ENCODE measurements around the gene RHBDD2.

- TF ChIP-seq, protein P1, sequence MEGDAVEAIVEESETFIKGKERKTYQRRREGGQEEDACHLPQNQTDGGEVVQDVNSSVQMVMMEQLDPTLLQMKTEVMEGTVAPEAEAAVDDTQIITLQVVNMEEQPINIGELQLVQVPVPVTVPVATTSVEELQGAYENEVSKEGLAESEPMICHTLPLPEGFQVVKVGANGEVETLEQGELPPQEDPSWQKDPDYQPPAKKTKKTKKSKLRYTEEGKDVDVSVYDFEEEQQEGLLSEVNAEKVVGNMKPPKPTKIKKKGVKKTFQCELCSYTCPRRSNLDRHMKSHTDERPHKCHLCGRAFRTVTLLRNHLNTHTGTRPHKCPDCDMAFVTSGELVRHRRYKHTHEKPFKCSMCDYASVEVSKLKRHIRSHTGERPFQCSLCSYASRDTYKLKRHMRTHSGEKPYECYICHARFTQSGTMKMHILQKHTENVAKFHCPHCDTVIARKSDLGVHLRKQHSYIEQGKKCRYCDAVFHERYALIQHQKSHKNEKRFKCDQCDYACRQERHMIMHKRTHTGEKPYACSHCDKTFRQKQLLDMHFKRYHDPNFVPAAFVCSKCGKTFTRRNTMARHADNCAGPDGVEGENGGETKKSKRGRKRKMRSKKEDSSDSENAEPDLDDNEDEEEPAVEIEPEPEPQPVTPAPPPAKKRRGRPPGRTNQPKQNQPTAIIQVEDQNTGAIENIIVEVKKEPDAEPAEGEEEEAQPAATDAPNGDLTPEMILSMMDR (conservative IDR thresholded peaks at IDR 0.05 in 1 of 2, IDR thresholded peaks at IDR 0.05 in 1 of 2; ENCODE audit: low read depth in 1 of 2, low read length in 2 of 2): no peak
- no peak for TF ChIP-seq EZH2 (IDR thresholded peaks at IDR 0.05; ENCODE audit: low read length, missing control alignments)
These were observed 29.3 kb upstream of the RHBDD2 start for GRCh38 chr7:75849573-75849972.

Data from fibroblast of lung (primary cell).